HuH-7 (cell line): ENCODE results near the gene GPR62.
"Not testable (repeated sequence)": the region's sequence is repeated elsewhere in the genome, so short reads cannot be mapped to it uniquely, and the experiment has no call there.

Source experiments
- DNase-seq: peaks from one replicate; pipeline ENCODE4 v3.0.0; 2011; ENCODE audit warnings: low spot score

Gene GPR62

GRCh38 chr3:51992017-51992682, 37.0 kb downstream of the GPR62 start:
- no peak for DNase-seq

GRCh38 chr3:51993657-51994056, 38.5 kb downstream of the GPR62 start:
- not testable (repeated sequence) for DNase-seq

- DNase-seq, result no peak
Measured at GRCh38 chr3:51994530-51994929, 39.3 kb downstream of the GPR62 start.

GRCh38 chr3:51995346-51996163, 40.4 kb downstream of the GPR62 start, which contains the start of gene RPL29:
Gene RPL29 (minus strand): TSS chr3:51995895. CDS start chr3:51995461, 434 bp downstream.
- DNase-seq, result peak; percentile 86

GRCh38 chr3:51997172-51997571, 42.0 kb downstream of the GPR62 start:
- no peak for DNase-seq

- DNase-seq, result no peak
Measured at GRCh38 chr3:51997935-51998596, 42.9 kb downstream of the GPR62 start.

GRCh38 chr3:51998774-51999173, 43.6 kb downstream of the GPR62 start:
- DNase-seq, result no peak

- DNase-seq, result no peak
Measured at GRCh38 chr3:51999846-52000245, 44.7 kb downstream of the GPR62 start.

- peak; percentile 95 for DNase-seq
Measured at GRCh38 chr3:52001443-52001974, 46.3 kb downstream of the GPR62 start.

GRCh38 chr3:52002748-52003147, 47.6 kb downstream of the GPR62 start:
- no peak for DNase-seq

- DNase-seq, result peak; percentile 82
Measured at GRCh38 chr3:52004163-52004787, 49.1 kb downstream of the GPR62 start.

GRCh38 chr3:52004906-52005395, 49.8 kb downstream of the GPR62 start:
- DNase-seq, result no peak

- no peak for DNase-seq
Measured at GRCh38 chr3:52005571-52005986, 50.4 kb downstream of the GPR62 start.

- DNase-seq, result no peak
Measured at GRCh38 chr3:52006017-52006819, 51.0 kb downstream of the GPR62 start.

GRCh38 chr3:52006820-52007133, 51.6 kb downstream of the GPR62 start:
- no peak for DNase-seq
